ENCODE measurements around the gene SNAP47. TPM values are rescaled to one million over a fixed set of nuclear protein-coding genes. Genes with fewer than 3 reads are reported as not detected.

Gene SNAP47
- total RNA-seq, 1 donor from 2014 or later: 52.8 TPM

DNA sequence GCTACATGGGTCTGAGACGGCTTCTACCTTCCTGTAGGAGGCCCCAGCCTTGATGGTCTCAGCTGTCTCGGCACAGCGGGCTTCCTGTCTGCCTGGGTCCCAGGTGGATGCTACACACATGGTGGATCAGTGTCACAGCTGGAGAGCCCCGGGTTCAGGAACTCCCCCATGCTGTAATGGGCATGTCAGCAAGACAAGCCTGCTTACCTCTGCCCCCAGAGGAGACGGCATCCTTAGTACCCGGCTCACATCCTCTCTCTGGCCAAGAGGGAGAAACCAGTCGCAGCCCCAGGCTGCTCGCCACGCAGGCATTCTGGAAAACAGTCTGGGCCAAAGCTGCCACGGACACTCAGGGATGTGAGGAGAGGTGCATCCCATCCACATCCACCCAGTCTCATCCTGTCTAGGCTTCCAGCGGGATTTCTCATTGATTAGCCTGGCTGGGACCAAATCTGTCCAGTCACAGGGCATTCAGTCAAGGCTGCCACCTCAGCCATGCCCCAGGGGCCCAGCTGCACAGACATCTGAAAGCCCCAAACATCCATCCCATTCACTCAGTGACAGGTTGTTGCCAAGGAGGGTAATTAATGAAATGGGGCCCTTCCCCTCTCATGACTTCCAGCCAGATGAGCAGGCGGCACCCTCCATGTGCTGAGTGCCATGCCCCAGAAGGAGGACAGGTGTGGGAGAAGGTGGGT is 10.5 kb downstream of the SNAP47 start:
- no peaks in the 10 kb centered on the region for H3F3A ChIP-seq (ENCODE audit: low read depth)
- H3K4me2 ChIP-seq: no peak overlapping the region
- peaks cover 62% of the 10 kb centered on the region for H4K20me1 ChIP-seq (ENCODE audit: low read depth)
- H2AFZ ChIP-seq (replicated peaks): no peak overlapping the region
- no peaks in the 10 kb centered on the region for H3K36me3 ChIP-seq
- no peaks in the 10 kb centered on the region for H3K9me3 Mint-ChIP-seq
- no peak for TF ChIP-seq EZH2 (IDR thresholded peaks at IDR 0.05)
- TF ChIP-seq, protein P1, sequence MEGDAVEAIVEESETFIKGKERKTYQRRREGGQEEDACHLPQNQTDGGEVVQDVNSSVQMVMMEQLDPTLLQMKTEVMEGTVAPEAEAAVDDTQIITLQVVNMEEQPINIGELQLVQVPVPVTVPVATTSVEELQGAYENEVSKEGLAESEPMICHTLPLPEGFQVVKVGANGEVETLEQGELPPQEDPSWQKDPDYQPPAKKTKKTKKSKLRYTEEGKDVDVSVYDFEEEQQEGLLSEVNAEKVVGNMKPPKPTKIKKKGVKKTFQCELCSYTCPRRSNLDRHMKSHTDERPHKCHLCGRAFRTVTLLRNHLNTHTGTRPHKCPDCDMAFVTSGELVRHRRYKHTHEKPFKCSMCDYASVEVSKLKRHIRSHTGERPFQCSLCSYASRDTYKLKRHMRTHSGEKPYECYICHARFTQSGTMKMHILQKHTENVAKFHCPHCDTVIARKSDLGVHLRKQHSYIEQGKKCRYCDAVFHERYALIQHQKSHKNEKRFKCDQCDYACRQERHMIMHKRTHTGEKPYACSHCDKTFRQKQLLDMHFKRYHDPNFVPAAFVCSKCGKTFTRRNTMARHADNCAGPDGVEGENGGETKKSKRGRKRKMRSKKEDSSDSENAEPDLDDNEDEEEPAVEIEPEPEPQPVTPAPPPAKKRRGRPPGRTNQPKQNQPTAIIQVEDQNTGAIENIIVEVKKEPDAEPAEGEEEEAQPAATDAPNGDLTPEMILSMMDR (IDR thresholded peaks at IDR 0.05): no peak
- TF ChIP-seq EZH2phosphoT487 (IDR thresholded peaks at IDR 0.05): no peak
- peaks cover 4% of the 10 kb centered on the region for H3K36me3 Mint-ChIP-seq
- DNase-seq (ENCODE audit: low spot score): no peak
- H3K9me3 ChIP-seq (ENCODE audit: low read depth): no peaks in the 10 kb centered on the region
- H3K4me1 Mint-ChIP-seq: peaks cover 3% of the 10 kb centered on the region
- H3K27ac ChIP-seq: no peak overlapping the region
- H3K9ac ChIP-seq: no peak overlapping the region
- H3K4me3 ChIP-seq: no peak overlapping the region
- no peak overlapping the region for H3K4me3 Mint-ChIP-seq
- H3K27me3 ChIP-seq: no peaks in the 10 kb centered on the region
- no peaks in the 10 kb centered on the region for H3K4me1 ChIP-seq
- H3K79me2 ChIP-seq (ENCODE audit: low read depth): peaks cover 81% of the 10 kb centered on the region
- H3K27me3 Mint-ChIP-seq (ENCODE audit: insufficient read depth, low read depth): peaks cover 13% of the 10 kb centered on the region
- H3K27ac Mint-ChIP-seq: no peak overlapping the region

DNA sequence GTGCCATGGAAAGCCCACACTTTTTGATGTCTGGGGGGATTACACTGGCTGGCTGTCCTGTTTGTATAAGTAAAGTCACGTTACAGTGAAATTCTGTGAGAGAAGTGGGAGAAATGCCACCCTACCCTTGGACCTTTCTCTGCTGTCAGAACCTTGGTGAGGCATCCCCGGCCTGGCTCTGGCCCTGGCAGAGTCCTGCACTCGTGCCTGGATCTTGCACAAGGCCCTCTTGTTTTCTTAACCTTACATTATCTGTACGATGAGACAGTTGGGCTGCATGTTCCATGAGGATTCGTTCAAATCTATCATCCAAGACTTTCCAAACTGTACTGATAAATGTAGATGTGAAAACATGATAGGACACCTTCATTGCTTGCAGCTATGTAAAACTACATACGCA is 11.4 kb downstream of the SNAP47 start:
- no peak overlapping the region for H3K4me3 ChIP-seq
- no peak overlapping the region for H3K4me2 ChIP-seq
- H3K27ac ChIP-seq: no peak overlapping the region
- H2AFZ ChIP-seq (replicated peaks): no peak overlapping the region
- Mint-ChIP-seq H3K27ac (no peak overlapping the region), H3K4me3 (no peak overlapping the region), H3K9me3 (no peaks in the 10 kb centered on the region), H3K27me3 (ENCODE audit: insufficient read depth, low read depth) (peaks cover 6% of the 10 kb centered on the region), H3K4me1 (no peaks in the 10 kb centered on the region), H3K36me3 (peaks cover 8% of the 10 kb centered on the region)
- peaks cover 71% of the 10 kb centered on the region for H3K79me2 ChIP-seq (ENCODE audit: low read depth)
- no peaks in the 10 kb centered on the region for H3K27me3 ChIP-seq
- no peaks in the 10 kb centered on the region for H3K4me1 ChIP-seq
- no peaks in the 10 kb centered on the region for H3F3A ChIP-seq (ENCODE audit: low read depth)
- DNase-seq (ENCODE audit: low spot score): no peak
- H3K36me3 ChIP-seq: no peaks in the 10 kb centered on the region
- no peak overlapping the region for H3K9ac ChIP-seq
- TF ChIP-seq, protein P1 (IDR thresholded peaks at IDR 0.05): no peak
- TF ChIP-seq EZH2phosphoT487 (IDR thresholded peaks at IDR 0.05) (no peak), EZH2 (IDR thresholded peaks at IDR 0.05) (no peak)
- H4K20me1 ChIP-seq (ENCODE audit: low read depth): peaks cover 56% of the 10 kb centered on the region
- no peaks in the 10 kb centered on the region for H3K9me3 ChIP-seq (ENCODE audit: low read depth)

DNA sequence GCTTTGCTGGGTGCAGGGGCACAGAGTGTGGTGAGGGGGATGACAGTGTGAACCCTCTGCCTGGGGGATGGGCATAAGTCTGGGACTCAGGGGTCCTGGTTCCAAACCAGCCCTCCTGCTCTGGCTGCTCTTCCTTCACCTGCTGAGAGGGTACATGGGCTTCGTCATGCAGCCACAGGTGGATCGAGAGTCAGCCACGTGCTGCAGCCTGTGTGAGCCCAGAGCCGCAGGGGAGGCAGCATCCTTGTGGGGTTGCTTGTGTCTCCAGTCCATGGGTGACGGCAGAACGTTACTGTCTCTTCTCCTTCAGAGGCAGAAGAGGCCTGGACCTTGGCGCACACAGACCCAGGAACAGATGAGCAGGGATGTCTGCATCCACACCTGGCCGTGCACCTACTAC is 12.1 kb downstream of the SNAP47 start:
- H3K27me3 ChIP-seq: no peaks in the 10 kb centered on the region
- H3K9ac ChIP-seq: no peak overlapping the region
- H3K4me2 ChIP-seq: no peak overlapping the region
- no peaks in the 10 kb centered on the region for H3K4me1 ChIP-seq
- H3K9me3 ChIP-seq (ENCODE audit: low read depth): no peaks in the 10 kb centered on the region
- no peaks in the 10 kb centered on the region for H3K36me3 ChIP-seq
- Mint-ChIP-seq H3K27ac (no peak overlapping the region), H3K36me3 (peaks cover 9% of the 10 kb centered on the region), H3K9me3 (no peaks in the 10 kb centered on the region), H3K4me1 (no peaks in the 10 kb centered on the region), H3K4me3 (no peak overlapping the region), H3K27me3 (ENCODE audit: insufficient read depth, low read depth) (peaks cover 6% of the 10 kb centered on the region)
- TF ChIP-seq, protein P1 (IDR thresholded peaks at IDR 0.05): no peak
- TF ChIP-seq EZH2phosphoT487 (IDR thresholded peaks at IDR 0.05): no peak
- TF ChIP-seq EZH2 (IDR thresholded peaks at IDR 0.05): no peak
- H4K20me1 ChIP-seq (ENCODE audit: low read depth): peaks cover 51% of the 10 kb centered on the region
- DNase-seq (ENCODE audit: low spot score): no peak
- H3K79me2 ChIP-seq (ENCODE audit: low read depth): peaks cover 70% of the 10 kb centered on the region
- no peak overlapping the region for H3K27ac ChIP-seq
- H3F3A ChIP-seq (ENCODE audit: low read depth): no peaks in the 10 kb centered on the region
- H2AFZ ChIP-seq (replicated peaks): no peak overlapping the region
- H3K4me3 ChIP-seq: no peak overlapping the region
